Measurements from ENCODE around the gene PLEKHJ1.

PLEKHJ1 gene

GRCh38 chr19:2221250-2221831 lies 14.8 kb downstream of the PLEKHJ1 start:
- TF ChIP-seq CTCF (IDR thresholded peaks at IDR 0.05), result no peak

DNA sequence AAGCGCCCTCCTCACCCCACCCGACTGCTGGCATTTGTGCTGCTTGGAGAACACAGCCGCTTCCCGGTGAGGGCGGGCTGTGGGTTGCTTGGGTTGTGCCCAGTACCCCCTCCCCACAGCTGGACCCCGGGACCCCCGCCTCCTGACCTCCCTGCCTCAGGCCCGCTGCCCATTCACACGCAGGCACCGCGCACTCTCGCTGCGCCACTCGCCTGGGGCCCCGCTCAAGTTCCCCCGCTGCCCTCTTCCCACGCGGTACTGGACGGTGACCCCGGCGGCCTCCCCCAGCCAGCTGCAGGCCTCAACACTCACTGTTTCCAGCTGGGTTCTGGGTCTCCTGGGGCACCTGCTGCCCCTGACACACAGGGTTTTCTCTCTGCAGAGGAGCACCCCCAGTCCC lies 16.4 kb downstream of the PLEKHJ1 start:
- no peak for TF ChIP-seq CTCF (IDR thresholded peaks at IDR 0.05)

DNA sequence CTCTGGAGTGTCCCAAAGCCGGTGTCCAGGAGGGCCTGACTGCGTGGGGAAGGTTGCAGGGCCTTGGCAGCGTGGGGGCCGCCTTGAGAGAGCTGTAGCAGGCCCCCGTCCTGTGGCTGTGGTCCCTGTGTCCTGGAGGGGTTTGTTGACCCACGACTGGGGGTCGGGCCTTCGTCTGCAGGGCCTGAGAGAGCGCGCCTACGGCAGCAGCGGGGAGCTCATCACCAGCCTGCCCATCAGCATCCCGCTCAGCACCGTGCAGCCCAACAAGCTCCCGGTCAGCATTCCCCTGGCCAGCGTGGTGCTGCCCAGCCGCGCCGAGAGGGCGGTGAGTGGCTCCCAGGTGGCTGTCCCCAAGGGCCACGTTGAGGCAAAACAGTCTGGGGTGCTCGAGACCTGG lies 18.5 kb downstream of the PLEKHJ1 start:
- no peak for TF ChIP-seq CTCF (IDR thresholded peaks at IDR 0.05)

GRCh38 chr19:2216361-2217225 lies 19.5 kb downstream of the PLEKHJ1 start:
- TF ChIP-seq CTCF (IDR thresholded peaks at IDR 0.05), result no peak

- TF ChIP-seq CTCF (IDR thresholded peaks at IDR 0.05), result no peak
Observed at GRCh38 chr19:2215281-2215751, 20.8 kb downstream of the PLEKHJ1 start.

DNA sequence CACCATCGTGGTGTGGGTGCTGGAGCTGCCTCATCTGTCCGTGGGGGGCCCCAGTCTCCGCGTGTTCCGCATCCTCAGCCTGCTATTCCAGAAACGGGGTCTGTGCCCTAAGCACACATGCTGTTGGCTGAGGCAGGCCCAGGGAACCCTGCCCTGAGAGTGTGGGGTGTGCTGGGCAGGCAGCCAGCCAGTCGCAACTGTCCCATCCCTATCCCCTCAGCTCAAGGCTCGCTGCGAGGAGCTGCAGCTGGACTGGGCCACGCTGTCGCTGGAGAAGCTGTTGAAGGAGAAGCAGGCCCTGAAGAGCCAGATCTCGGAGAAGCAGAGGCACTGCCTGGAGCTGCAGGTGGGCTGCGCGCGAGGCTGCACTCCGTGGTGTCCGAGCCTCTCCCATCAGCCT lies 21.9 kb downstream of the PLEKHJ1 start:
- no peak for TF ChIP-seq CTCF (IDR thresholded peaks at IDR 0.05)

GRCh38 chr19:2213799-2214198 lies 22.3 kb downstream of the PLEKHJ1 start:
- no peak for TF ChIP-seq CTCF (IDR thresholded peaks at IDR 0.05)
